ENCODE measurements around the gene SRPK2.
"Not testable (repeated sequence)": the region's sequence is repeated elsewhere in the genome, so short reads cannot be mapped to it uniquely, and the experiment has no call there.

SRPK2 gene

GRCh38 chr7:105409775-105410174 lies 21.1 kb upstream of the SRPK2 start:
- not testable (repeated sequence) for DNase-seq (ENCODE audit: low spot score); H3K36me3 ChIP-seq (replicated peaks in 1 of 2; ENCODE audit: control insufficient read depth in 2 of 2, insufficient read depth in 2 of 2, low read length in 2 of 2); H3K9me3 ChIP-seq (replicated peaks in 1 of 2; ENCODE audit: control insufficient read depth in 2 of 2, insufficient read depth in 1 of 2, low read depth in 1 of 2, low read length in 2 of 2); H2BK5ac ChIP-seq (ENCODE audit: low read length); H4K8ac ChIP-seq (ENCODE audit: low read depth, low read length); H3K23ac ChIP-seq (ENCODE audit: low read depth, low read length, poor library complexity); H3K4me2 ChIP-seq (ENCODE audit: insufficient read depth, low read length, poor library complexity, severe bottlenecking); H3K9ac ChIP-seq (ENCODE audit: low read depth, low read length, poor library complexity); H2BK15ac ChIP-seq (ENCODE audit: low read length); H4K91ac ChIP-seq (ENCODE audit: low read depth, low read length, poor library complexity); H3K79me1 ChIP-seq (ENCODE audit: low read depth, low read length); H3K4me3 ChIP-seq (ENCODE audit: low read length in 2 of 2); H2BK120ac ChIP-seq (ENCODE audit: low read depth, low read length); H2AK5ac ChIP-seq (ENCODE audit: low read depth, low read length); H2AFZ ChIP-seq (ENCODE audit: low read length); H3K27me3 ChIP-seq (ENCODE audit: control insufficient read depth in 3 of 3, insufficient read depth in 3 of 3, low read depth in 1 of 3, low read length in 3 of 3); H3K4me1 ChIP-seq (ENCODE audit: control insufficient read depth in 2 of 2, insufficient read depth in 1 of 2, low read depth in 1 of 2, low read length in 2 of 2); H3K27ac ChIP-seq (replicated peaks; ENCODE audit: low read length); H2BK12ac ChIP-seq (ENCODE audit: low read length); H3K4ac ChIP-seq (ENCODE audit: low read length); H3K14ac ChIP-seq (ENCODE audit: low read length); H3K18ac ChIP-seq (ENCODE audit: low read length)
- WGBS, 2 donors (ENCODE audit: extremely low coverage in 2 of 2, insufficient read length in 2 of 2, insufficient replicate concordance in 1 of 2): no CpG with 5 or more reads among the region's 3 CpGs

- no peak overlapping the region for H3K4ac ChIP-seq (ENCODE audit: low read length)
- H3K9me3 ChIP-seq (replicated peaks in 1 of 2; ENCODE audit: control insufficient read depth in 2 of 2, insufficient read depth in 1 of 2, low read depth in 1 of 2, low read length in 2 of 2): no peaks in the 10 kb centered on the region
- H3K4me3 ChIP-seq (ENCODE audit: low read length in 2 of 2): no peak overlapping the region
- DNase-seq (ENCODE audit: low spot score): no peak
- H2BK5ac ChIP-seq (ENCODE audit: low read length): no peak overlapping the region
- no peak overlapping the region for H3K14ac ChIP-seq (ENCODE audit: low read length)
- H4K91ac ChIP-seq (ENCODE audit: low read depth, low read length, poor library complexity): no peak overlapping the region
- H2BK120ac ChIP-seq (ENCODE audit: low read depth, low read length): no peak overlapping the region
- H2BK12ac ChIP-seq (ENCODE audit: low read length): no peak overlapping the region
- H2AFZ ChIP-seq (ENCODE audit: low read length): no peak overlapping the region
- H3K9ac ChIP-seq (ENCODE audit: low read depth, low read length, poor library complexity): no peak overlapping the region
- no peak overlapping the region for H2AK5ac ChIP-seq (ENCODE audit: low read depth, low read length)
- no peak overlapping the region for H3K23ac ChIP-seq (ENCODE audit: low read depth, low read length, poor library complexity)
- H3K36me3 ChIP-seq (replicated peaks in 1 of 2; ENCODE audit: control insufficient read depth in 2 of 2, insufficient read depth in 2 of 2, low read length in 2 of 2): no peaks in the 10 kb centered on the region
- H4K8ac ChIP-seq (ENCODE audit: low read depth, low read length): no peak overlapping the region
- no peak overlapping the region for H2BK15ac ChIP-seq (ENCODE audit: low read length)
- no CpG with 5 or more reads among the region's 5 CpGs for whole genome bisulfite sequencing, 2 donors (ENCODE audit: extremely low coverage in 2 of 2, insufficient read length in 2 of 2, insufficient replicate concordance in 1 of 2)
- H3K4me1 ChIP-seq (ENCODE audit: control insufficient read depth in 2 of 2, insufficient read depth in 1 of 2, low read depth in 1 of 2, low read length in 2 of 2): no peaks in the 10 kb centered on the region
- no peak overlapping the region for H3K18ac ChIP-seq (ENCODE audit: low read length)
- no peak overlapping the region for H3K4me2 ChIP-seq (ENCODE audit: insufficient read depth, low read length, poor library complexity, severe bottlenecking)
- no peaks in the 10 kb centered on the region for H3K27me3 ChIP-seq (ENCODE audit: control insufficient read depth in 3 of 3, insufficient read depth in 3 of 3, low read depth in 1 of 3, low read length in 3 of 3)
- H3K79me1 ChIP-seq (ENCODE audit: low read depth, low read length): no peaks in the 10 kb centered on the region
- H3K27ac ChIP-seq (replicated peaks; ENCODE audit: low read length): no peak overlapping the region
Measured at GRCh38 chr7:105408791-105409410, 20.2 kb upstream of the SRPK2 start.

- no peak overlapping the region for H3K27ac ChIP-seq (replicated peaks; ENCODE audit: low read length)
- no CpG with 5 or more reads among the region's 6 CpGs for WGBS, 2 donors (ENCODE audit: extremely low coverage in 2 of 2, insufficient read length in 2 of 2, insufficient replicate concordance in 1 of 2)
- no peak overlapping the region for H2BK120ac ChIP-seq (ENCODE audit: low read depth, low read length)
- no peaks in the 10 kb centered on the region for H3K79me1 ChIP-seq (ENCODE audit: low read depth, low read length)
- H3K9me3 ChIP-seq (replicated peaks in 1 of 2; ENCODE audit: control insufficient read depth in 2 of 2, insufficient read depth in 1 of 2, low read depth in 1 of 2, low read length in 2 of 2): no peaks in the 10 kb centered on the region
- H3K4ac ChIP-seq (ENCODE audit: low read length): no peak overlapping the region
- H3K36me3 ChIP-seq (replicated peaks in 1 of 2; ENCODE audit: control insufficient read depth in 2 of 2, insufficient read depth in 2 of 2, low read length in 2 of 2): no peaks in the 10 kb centered on the region
- H2AFZ ChIP-seq (ENCODE audit: low read length): no peak overlapping the region
- H3K14ac ChIP-seq (ENCODE audit: low read length): no peak overlapping the region
- H3K9ac ChIP-seq (ENCODE audit: low read depth, low read length, poor library complexity): no peak overlapping the region
- no peak overlapping the region for H4K91ac ChIP-seq (ENCODE audit: low read depth, low read length, poor library complexity)
- no peak overlapping the region for H3K23ac ChIP-seq (ENCODE audit: low read depth, low read length, poor library complexity)
- no peak for DNase-seq (ENCODE audit: low spot score)
- H3K4me2 ChIP-seq (ENCODE audit: insufficient read depth, low read length, poor library complexity, severe bottlenecking): no peak overlapping the region
- no peak overlapping the region for H2BK12ac ChIP-seq (ENCODE audit: low read length)
- no peak overlapping the region for H2BK15ac ChIP-seq (ENCODE audit: low read length)
- no peak overlapping the region for H3K18ac ChIP-seq (ENCODE audit: low read length)
- H2BK5ac ChIP-seq (ENCODE audit: low read length): no peak overlapping the region
- H4K8ac ChIP-seq (ENCODE audit: low read depth, low read length): no peak overlapping the region
- peaks cover 0 to 2% of the 10 kb centered on the region in 2 donors for H3K4me1 ChIP-seq (ENCODE audit: control insufficient read depth in 2 of 2, insufficient read depth in 1 of 2, low read depth in 1 of 2, low read length in 2 of 2)
- H3K27me3 ChIP-seq (ENCODE audit: control insufficient read depth in 3 of 3, insufficient read depth in 3 of 3, low read depth in 1 of 3, low read length in 3 of 3): no peaks in the 10 kb centered on the region
- no peak overlapping the region for H3K4me3 ChIP-seq (ENCODE audit: low read length in 2 of 2)
- no peak overlapping the region for H2AK5ac ChIP-seq (ENCODE audit: low read depth, low read length)
Measured at GRCh38 chr7:105403128-105403527, 14.4 kb upstream of the SRPK2 start.

GRCh38 chr7:105402221-105403095 lies 13.7 kb upstream of the SRPK2 start:
- DNase-seq (ENCODE audit: low spot score): no peak
- H3K9me3 ChIP-seq (replicated peaks in 1 of 2; ENCODE audit: control insufficient read depth in 2 of 2, insufficient read depth in 1 of 2, low read depth in 1 of 2, low read length in 2 of 2): no peaks in the 10 kb centered on the region
- H3K4me3 ChIP-seq (ENCODE audit: low read length in 2 of 2): no peak overlapping the region
- H2BK5ac ChIP-seq (ENCODE audit: low read length): no peak overlapping the region
- H2BK120ac ChIP-seq (ENCODE audit: low read depth, low read length): no peak overlapping the region
- peak overlapping the region; percentile 95 for H2AFZ ChIP-seq (ENCODE audit: low read length)
- no peak overlapping the region for H3K9ac ChIP-seq (ENCODE audit: low read depth, low read length, poor library complexity)
- no peak overlapping the region for H2BK12ac ChIP-seq (ENCODE audit: low read length)
- H3K27me3 ChIP-seq (ENCODE audit: control insufficient read depth in 3 of 3, insufficient read depth in 3 of 3, low read depth in 1 of 3, low read length in 3 of 3): no peaks in the 10 kb centered on the region
- no peak overlapping the region for H4K91ac ChIP-seq (ENCODE audit: low read depth, low read length, poor library complexity)
- no peaks in the 10 kb centered on the region for H3K79me1 ChIP-seq (ENCODE audit: low read depth, low read length)
- H3K23ac ChIP-seq (ENCODE audit: low read depth, low read length, poor library complexity): no peak overlapping the region
- H3K4ac ChIP-seq (ENCODE audit: low read length): no peak overlapping the region
- H3K4me1 ChIP-seq (ENCODE audit: control insufficient read depth in 2 of 2, insufficient read depth in 1 of 2, low read depth in 1 of 2, low read length in 2 of 2): peaks cover 0 to 2% of the 10 kb centered on the region in 2 donors
- no CpG with 5 or more reads among the region's 18 CpGs for WGBS, 2 donors (ENCODE audit: extremely low coverage in 2 of 2, insufficient read length in 2 of 2, insufficient replicate concordance in 1 of 2)
- H4K8ac ChIP-seq (ENCODE audit: low read depth, low read length): no peak overlapping the region
- H3K36me3 ChIP-seq (replicated peaks in 1 of 2; ENCODE audit: control insufficient read depth in 2 of 2, insufficient read depth in 2 of 2, low read length in 2 of 2): no peaks in the 10 kb centered on the region
- H3K27ac ChIP-seq (replicated peaks; ENCODE audit: low read length): no peak overlapping the region
- no peak overlapping the region for H3K14ac ChIP-seq (ENCODE audit: low read length)
- H3K18ac ChIP-seq (ENCODE audit: low read length): no peak overlapping the region
- H3K4me2 ChIP-seq (ENCODE audit: insufficient read depth, low read length, poor library complexity, severe bottlenecking): no peak overlapping the region
- no peak overlapping the region for H2BK15ac ChIP-seq (ENCODE audit: low read length)
- H2AK5ac ChIP-seq (ENCODE audit: low read depth, low read length): no peak overlapping the region

Measured in neuronal stem cell (in vitro differentiated cells).